ENCODE data around the gene NDUFV1. TPM values are rescaled to one million over a fixed set of nuclear protein-coding genes. Genes with fewer than 3 reads are reported as not detected.

The NDUFV1 gene
- total RNA-seq (100 to 1,000 TPM in 4 of 6 donors, 10 to 100 TPM in 2; 82.5 to 126 (median 109) TPM), polyA plus RNA-seq (100 to 1,000 TPM; 206 to 281 TPM)

GRCh38 chr11:67606492-67607295, at the start of gene NDUFV1:
TSS of gene NDUFV1 (plus strand) at chr11:67606936. CDS start at chr11:67607005, 69 bp downstream.
- intact Hi-C loops (cut with DNase I), result loop anchor here in 1 of 3 donors (5.0 kb wide), 1 partner anchor 34 kb away; no protein-coding TSS in a partner anchor
- peak within 1 kb of the TSS; percentile 90 to 99 (median 98) for H3K4me3 ChIP-seq
- WGBS, 2 donors, result 0% methylated on average over 64 to 69 of the region's 69 CpGs

GRCh38 chr11:67558084-67558772, 48.5 kb upstream of the NDUFV1 start:
- intact Hi-C loops (cut with DNase I), result no loop called here
- DNase-seq (no peak), FAIRE-seq (no peak), ATAC-seq (peak in 3 of 4 donors; percentile 43 to 59 (median 44))
- Histone ChIP-seq H3K27me3 (no peaks in the 10 kb centered on the region), H3K27ac (no peak overlapping the region), H3K4me3 (no peak overlapping the region), H3K4me1 (no peaks in the 10 kb centered on the region), H3K36me3 (no peaks in the 10 kb centered on the region), H3K9me3 (no peaks in the 10 kb centered on the region)
- WGBS, 2 donors, result 32 to 40% methylated on average over 19 of the region's 19 CpGs
- no peak for TF ChIP-seq CTCF (IDR thresholded peaks at IDR 0.05)

More at GRCh38 chr11:67606492-67607295, at the start of gene NDUFV1:
- DNase-seq (peak; percentile 96 to 99 (median 98)), ATAC-seq (peak; percentile 99), FAIRE-seq (peak; percentile 20)
- Histone ChIP-seq H3K27me3 (no peaks in the 10 kb centered on the region), H3K36me3 (peaks cover 5 to 21% (median 15%) of the 10 kb centered on the region in 3 donors), H3K4me1 (peaks cover 0 to 10% (median 0%) of the 10 kb centered on the region in 3 donors), H3K9me3 (no peaks in the 10 kb centered on the region), H3K27ac (peak within 1 kb of the TSS; percentile 28 to 65 (median 54))
- peak; percentile 38 to 71 (median 60) for TF ChIP-seq CTCF (IDR thresholded peaks at IDR 0.05)

DNA sequence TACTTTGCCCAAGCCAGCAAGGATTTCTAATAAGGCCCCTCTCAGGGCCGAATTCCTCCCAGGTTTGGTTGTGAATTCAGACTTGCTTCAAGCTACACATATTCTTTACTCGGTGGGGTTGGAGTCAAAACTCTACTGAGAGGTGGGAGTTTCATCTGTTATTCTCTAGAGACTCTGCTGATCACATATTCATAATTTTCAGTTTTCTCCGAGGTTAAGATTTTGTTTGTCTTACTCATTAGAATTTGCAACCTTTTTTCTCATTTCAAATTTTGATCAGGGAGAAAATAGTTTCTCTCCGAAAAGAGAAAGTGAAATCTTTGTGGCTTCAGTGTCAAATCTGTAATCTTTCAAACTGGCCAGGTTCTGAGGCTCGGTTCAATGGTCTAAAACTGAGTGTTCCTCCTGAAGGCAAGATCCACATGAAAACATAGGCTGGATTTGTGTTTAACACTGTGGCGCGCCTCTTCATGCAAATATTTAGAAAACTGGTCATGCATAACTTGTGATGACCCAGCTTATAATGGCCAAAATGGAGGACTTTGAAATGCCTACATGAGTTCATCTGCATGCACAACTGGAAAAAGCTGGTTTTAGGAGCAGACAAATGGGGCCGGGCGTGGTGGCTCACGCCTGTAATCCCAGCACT, 44.6 kb upstream of the NDUFV1 start:
- no peak for FAIRE-seq

More for the DNA sequence above, 44.6 kb upstream of the NDUFV1 start:
- intact Hi-C loops (cut with DNase I), result no loop called here
- 76 to 81% methylated on average over 10 of the region's 10 CpGs for WGBS, 2 donors
- H3K36me3 ChIP-seq, result no peaks in the 10 kb centered on the region
- no peak for ATAC-seq
- DNase-seq, result no peak
- no peaks in the 10 kb centered on the region for H3K27me3 ChIP-seq
- no peaks in the 10 kb centered on the region for H3K9me3 ChIP-seq
- no peak for TF ChIP-seq CTCF (IDR thresholded peaks at IDR 0.05)
- no peak overlapping the region for H3K4me3 ChIP-seq
- no peak overlapping the region for H3K27ac ChIP-seq
- peaks cover 0 to 5% (median 0%) of the 10 kb centered on the region in 3 donors for H3K4me1 ChIP-seq

All from pancreas (tissue), 10 donors.